NCI-H526 treated with DMSO at 0.1 percent for 48 hours (cell line): ENCODE results near the gene EBF3.
"Not testable (repeated sequence)": the region's sequence is repeated elsewhere in the genome, so short reads cannot be mapped to it uniquely, and the experiment has no call there.

Source experiments
- DNase-seq: peaks from one replicate; lab custom pipeline; 2025; lab: John Stamatoyannopoulos, UW

The EBF3 gene

GRCh38 chr10:129927351-129928120 is 36.5 kb downstream of the EBF3 start:
- DNase-seq: no peak

GRCh38 chr10:129926066-129927055 is 37.7 kb downstream of the EBF3 start:
- no peak for DNase-seq

- DNase-seq: no peak
Measured at GRCh38 chr10:129924375-129925085, 39.5 kb downstream of the EBF3 start.

GRCh38 chr10:129922598-129923123 is 41.4 kb downstream of the EBF3 start:
- DNase-seq: no peak

- DNase-seq: no peak
Measured at GRCh38 chr10:129921801-129922597, 42.1 kb downstream of the EBF3 start.

- no peak for DNase-seq
Measured at GRCh38 chr10:129921065-129921670, 42.9 kb downstream of the EBF3 start.

GRCh38 chr10:129920187-129920586 is 43.9 kb downstream of the EBF3 start:
- DNase-seq: not testable (repeated sequence)

GRCh38 chr10:129919358-129919757 is 44.7 kb downstream of the EBF3 start:
- no peak for DNase-seq

GRCh38 chr10:129918836-129919235 is 45.2 kb downstream of the EBF3 start:
- DNase-seq: no peak

GRCh38 chr10:129918401-129918800 is 45.7 kb downstream of the EBF3 start:
- no peak for DNase-seq

GRCh38 chr10:129917936-129918335 is 46.1 kb downstream of the EBF3 start:
- no peak for DNase-seq

- DNase-seq: no peak
Measured at GRCh38 chr10:129916506-129916995, 47.5 kb downstream of the EBF3 start.

- DNase-seq: no peak
Measured at GRCh38 chr10:129915526-129916378, 48.3 kb downstream of the EBF3 start.

- DNase-seq: no peak
Measured at GRCh38 chr10:129914960-129915359, 49.1 kb downstream of the EBF3 start.

- no peak for DNase-seq
Measured at GRCh38 chr10:129914153-129914855, 49.8 kb downstream of the EBF3 start.

- no peak for DNase-seq
Measured at GRCh38 chr10:129912986-129913695, 50.9 kb downstream of the EBF3 start.

- DNase-seq: no peak
Measured at GRCh38 chr10:129912166-129912917, 51.7 kb downstream of the EBF3 start.
